ENCODE measurements around the gene OAT.
A peak's percentile ranks its signal among the peaks of the same experiment; 100 is the strongest.

OAT gene

GRCh38 chr10:124407456-124407855 is 11.3 kb downstream of the OAT start:
- Histone ChIP-seq H4K8ac (ENCODE audit: low read depth, low read length) (no peak overlapping the region), H3K23ac (ENCODE audit: low read length) (no peak overlapping the region), H3K18ac (ENCODE audit: low read length) (no peak overlapping the region), H3K79me2 (ENCODE audit: control insufficient read depth, insufficient read depth, low read length) (peaks cover 5% of the 10 kb centered on the region), H3K36me3 (ENCODE audit: control insufficient read depth, insufficient read depth, low read length) (peaks cover 6% of the 10 kb centered on the region), H3K4me1 (ENCODE audit: control insufficient read depth, low read depth, low read length) (no peaks in the 10 kb centered on the region), H3K4me2 (ENCODE audit: low read length) (no peak overlapping the region), H3K4ac (ENCODE audit: low read depth, low read length) (no peak overlapping the region), H2AK5ac (ENCODE audit: low read length) (no peak overlapping the region), H2BK5ac (ENCODE audit: low read length) (no peak overlapping the region), H3K79me1 (ENCODE audit: low read length) (peaks cover 2% of the 10 kb centered on the region), H3K4me3 (ENCODE audit: low read length) (no peak overlapping the region), H3K9ac (ENCODE audit: low read length) (no peak overlapping the region), H4K5ac (ENCODE audit: low read length) (no peak overlapping the region), H3K56ac (ENCODE audit: low read length) (no peak overlapping the region), H2BK120ac (ENCODE audit: low read depth, low read length) (no peak overlapping the region), H3K27ac (ENCODE audit: low read depth, low read length) (no peak overlapping the region), H3K27me3 (ENCODE audit: insufficient read depth, low read length, poor library complexity) (no peaks in the 10 kb centered on the region), H2BK15ac (replicated peaks; ENCODE audit: low read depth) (no peak overlapping the region)
- no peak for DNase-seq
- WGBS (ENCODE audit: extremely low coverage, insufficient coverage, low lambda C conversion rate): no CpG with 5 or more reads among the region's 2 CpGs

GRCh38 chr10:124403548-124403947 is 15.2 kb downstream of the OAT start:
- Histone ChIP-seq H3K56ac (ENCODE audit: low read length) (no peak overlapping the region), H3K23ac (ENCODE audit: low read length) (no peak overlapping the region), H3K4ac (ENCODE audit: low read depth, low read length) (no peak overlapping the region), H3K79me1 (ENCODE audit: low read length) (no peaks in the 10 kb centered on the region), H2BK5ac (ENCODE audit: low read length) (no peak overlapping the region), H2BK120ac (ENCODE audit: low read depth, low read length) (no peak overlapping the region), H3K4me1 (ENCODE audit: control insufficient read depth, low read depth, low read length) (no peaks in the 10 kb centered on the region), H2BK15ac (replicated peaks; ENCODE audit: low read depth) (no peak overlapping the region), H3K36me3 (ENCODE audit: control insufficient read depth, insufficient read depth, low read length) (peaks cover 10% of the 10 kb centered on the region), H4K5ac (ENCODE audit: low read length) (no peak overlapping the region), H2AK5ac (ENCODE audit: low read length) (no peak overlapping the region), H3K4me3 (ENCODE audit: low read length) (no peak overlapping the region), H3K18ac (ENCODE audit: low read length) (no peak overlapping the region), H3K9ac (ENCODE audit: low read length) (no peak overlapping the region), H3K27ac (ENCODE audit: low read depth, low read length) (no peak overlapping the region), H4K8ac (ENCODE audit: low read depth, low read length) (peak overlapping the region; percentile 89), H3K4me2 (ENCODE audit: low read length) (no peak overlapping the region), H3K79me2 (ENCODE audit: control insufficient read depth, insufficient read depth, low read length) (no peaks in the 10 kb centered on the region), H3K27me3 (ENCODE audit: insufficient read depth, low read length, poor library complexity) (no peaks in the 10 kb centered on the region)
- WGBS (ENCODE audit: extremely low coverage, insufficient coverage, low lambda C conversion rate): no CpG with 5 or more reads among the region's 8 CpGs
- DNase-seq: peak; percentile 98

- Histone ChIP-seq H3K79me1 (ENCODE audit: low read length) (no peaks in the 10 kb centered on the region), H2BK15ac (replicated peaks; ENCODE audit: low read depth) (no peak overlapping the region), H3K27me3 (ENCODE audit: insufficient read depth, low read length, poor library complexity) (no peaks in the 10 kb centered on the region), H3K4me1 (ENCODE audit: control insufficient read depth, low read depth, low read length) (no peaks in the 10 kb centered on the region), H4K5ac (ENCODE audit: low read length) (no peak overlapping the region), H2AK5ac (ENCODE audit: low read length) (no peak overlapping the region), H3K36me3 (ENCODE audit: control insufficient read depth, insufficient read depth, low read length) (peaks cover 11% of the 10 kb centered on the region), H3K4ac (ENCODE audit: low read depth, low read length) (no peak overlapping the region), H3K79me2 (ENCODE audit: control insufficient read depth, insufficient read depth, low read length) (no peaks in the 10 kb centered on the region), H2BK5ac (ENCODE audit: low read length) (no peak overlapping the region), H4K8ac (ENCODE audit: low read depth, low read length) (no peak overlapping the region), H3K4me3 (ENCODE audit: low read length) (no peak overlapping the region), H3K27ac (ENCODE audit: low read depth, low read length) (no peak overlapping the region), H3K18ac (ENCODE audit: low read length) (no peak overlapping the region), H3K56ac (ENCODE audit: low read length) (no peak overlapping the region), H3K4me2 (ENCODE audit: low read length) (no peak overlapping the region), H2BK120ac (ENCODE audit: low read depth, low read length) (no peak overlapping the region), H3K9ac (ENCODE audit: low read length) (no peak overlapping the region), H3K23ac (ENCODE audit: low read length) (no peak overlapping the region)
- WGBS (ENCODE audit: extremely low coverage, insufficient coverage, low lambda C conversion rate): no CpG with 5 or more reads among the region's 2 CpGs
- no peak for DNase-seq
Measured at GRCh38 chr10:124402273-124402672, 16.4 kb downstream of the OAT start.

- H3K18ac ChIP-seq (ENCODE audit: low read length): no peak overlapping the region
- no peak overlapping the region for H3K4me2 ChIP-seq (ENCODE audit: low read length)
Measured at GRCh38 chr10:124401633-124402032, 17.1 kb downstream of the OAT start.

GRCh38 chr10:124394583-124394982 is 24.1 kb downstream of the OAT start:
- Histone ChIP-seq H3K4me3 (ENCODE audit: low read length) (no peak overlapping the region), H2BK5ac (ENCODE audit: low read length) (no peak overlapping the region), H3K56ac (ENCODE audit: low read length) (no peak overlapping the region), H3K79me1 (ENCODE audit: low read length) (no peaks in the 10 kb centered on the region), H3K79me2 (ENCODE audit: control insufficient read depth, insufficient read depth, low read length) (no peaks in the 10 kb centered on the region), H2BK120ac (ENCODE audit: low read depth, low read length) (no peak overlapping the region), H2BK15ac (replicated peaks; ENCODE audit: low read depth) (no peak overlapping the region), H3K27me3 (ENCODE audit: insufficient read depth, low read length, poor library complexity) (no peaks in the 10 kb centered on the region), H3K4me2 (ENCODE audit: low read length) (no peak overlapping the region), H4K5ac (ENCODE audit: low read length) (no peak overlapping the region), H3K36me3 (ENCODE audit: control insufficient read depth, insufficient read depth, low read length) (peaks cover 4% of the 10 kb centered on the region), H3K23ac (ENCODE audit: low read length) (no peak overlapping the region), H4K8ac (ENCODE audit: low read depth, low read length) (no peak overlapping the region), H3K9ac (ENCODE audit: low read length) (no peak overlapping the region), H3K4ac (ENCODE audit: low read depth, low read length) (no peak overlapping the region), H3K18ac (ENCODE audit: low read length) (no peak overlapping the region), H3K27ac (ENCODE audit: low read depth, low read length) (no peak overlapping the region), H2AK5ac (ENCODE audit: low read length) (no peak overlapping the region), H3K4me1 (ENCODE audit: control insufficient read depth, low read depth, low read length) (peaks cover 6% of the 10 kb centered on the region)
- DNase-seq: peak; percentile 42
- WGBS (ENCODE audit: extremely low coverage, insufficient coverage, low lambda C conversion rate): no CpG with 5 or more reads among the region's 1 CpG

More at GRCh38 chr10:124401633-124402032, 17.1 kb downstream of the OAT start:
- no peak overlapping the region for H3K4me3 ChIP-seq (ENCODE audit: low read length)
- no peak overlapping the region for H3K27ac ChIP-seq (ENCODE audit: low read depth, low read length)
- no peak overlapping the region for H3K23ac ChIP-seq (ENCODE audit: low read length)
- no peak overlapping the region for H3K56ac ChIP-seq (ENCODE audit: low read length)
- H3K27me3 ChIP-seq (ENCODE audit: insufficient read depth, low read length, poor library complexity): no peaks in the 10 kb centered on the region
- no peaks in the 10 kb centered on the region for H3K79me1 ChIP-seq (ENCODE audit: low read length)
- no peaks in the 10 kb centered on the region for H3K4me1 ChIP-seq (ENCODE audit: control insufficient read depth, low read depth, low read length)
- H2BK5ac ChIP-seq (ENCODE audit: low read length): no peak overlapping the region
- no peak overlapping the region for H4K5ac ChIP-seq (ENCODE audit: low read length)
- no peak overlapping the region for H4K8ac ChIP-seq (ENCODE audit: low read depth, low read length)
- H3K9ac ChIP-seq (ENCODE audit: low read length): no peak overlapping the region
- no peak overlapping the region for H2BK120ac ChIP-seq (ENCODE audit: low read depth, low read length)
- H3K36me3 ChIP-seq (ENCODE audit: control insufficient read depth, insufficient read depth, low read length): peaks cover 11% of the 10 kb centered on the region
- WGBS (ENCODE audit: extremely low coverage, insufficient coverage, low lambda C conversion rate): no CpG with 5 or more reads among the region's 5 CpGs
- H3K79me2 ChIP-seq (ENCODE audit: control insufficient read depth, insufficient read depth, low read length): no peaks in the 10 kb centered on the region
- H2AK5ac ChIP-seq (ENCODE audit: low read length): no peak overlapping the region
- H2BK15ac ChIP-seq (replicated peaks; ENCODE audit: low read depth): no peak overlapping the region
- DNase-seq: no peak
- H3K4ac ChIP-seq (ENCODE audit: low read depth, low read length): no peak overlapping the region

DNA sequence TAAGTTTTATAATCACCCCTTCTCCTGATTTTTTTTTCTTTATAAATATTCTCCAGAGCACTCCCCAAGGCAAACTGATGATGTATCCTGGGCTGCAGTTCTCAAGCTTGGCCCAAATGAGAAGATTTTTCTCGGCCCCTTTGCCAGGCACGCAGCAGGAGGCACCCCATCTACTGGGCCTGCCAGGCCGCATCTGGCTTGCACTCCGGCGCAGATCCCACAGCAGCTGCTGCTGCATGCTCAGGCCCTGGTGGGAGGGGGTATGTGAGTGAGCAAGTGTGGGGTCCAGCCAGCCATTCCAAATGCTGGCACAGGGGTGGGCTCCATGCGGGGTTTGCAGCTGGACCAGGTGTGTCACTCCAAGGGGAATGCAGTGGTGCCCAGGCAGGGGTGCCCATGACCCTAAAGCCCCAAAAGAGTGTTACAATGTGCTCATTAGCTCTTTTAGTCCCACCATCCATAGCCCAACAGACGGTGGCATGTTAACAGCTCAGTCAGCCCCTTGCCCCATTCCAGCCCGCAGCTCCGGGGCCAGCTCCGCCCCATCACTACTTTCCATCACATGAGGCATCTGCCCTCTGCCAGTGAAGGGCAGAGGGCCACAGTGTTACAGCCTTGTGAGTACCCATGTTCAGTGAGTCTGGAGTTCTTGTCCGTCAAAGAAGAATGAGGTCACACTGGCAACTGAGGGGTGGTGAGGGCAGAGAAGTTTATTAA is 25.9 kb downstream of the OAT start:
- Histone ChIP-seq H3K27me3 (ENCODE audit: insufficient read depth, low read length, poor library complexity) (no peaks in the 10 kb centered on the region), H3K36me3 (ENCODE audit: control insufficient read depth, insufficient read depth, low read length) (peaks cover 1% of the 10 kb centered on the region), H2BK120ac (ENCODE audit: low read depth, low read length) (no peak overlapping the region), H3K27ac (ENCODE audit: low read depth, low read length) (no peak overlapping the region), H3K4me3 (ENCODE audit: low read length) (no peak overlapping the region), H3K4me2 (ENCODE audit: low read length) (no peak overlapping the region), H3K79me1 (ENCODE audit: low read length) (no peaks in the 10 kb centered on the region), H3K9ac (ENCODE audit: low read length) (no peak overlapping the region), H3K18ac (ENCODE audit: low read length) (no peak overlapping the region), H3K23ac (ENCODE audit: low read length) (no peak overlapping the region), H4K5ac (ENCODE audit: low read length) (no peak overlapping the region), H4K8ac (ENCODE audit: low read depth, low read length) (no peak overlapping the region), H3K79me2 (ENCODE audit: control insufficient read depth, insufficient read depth, low read length) (no peaks in the 10 kb centered on the region), H3K4ac (ENCODE audit: low read depth, low read length) (no peak overlapping the region), H2BK5ac (ENCODE audit: low read length) (no peak overlapping the region), H3K4me1 (ENCODE audit: control insufficient read depth, low read depth, low read length) (peaks cover 6% of the 10 kb centered on the region), H2AK5ac (ENCODE audit: low read length) (no peak overlapping the region), H3K56ac (ENCODE audit: low read length) (no peak overlapping the region), H2BK15ac (replicated peaks; ENCODE audit: low read depth) (no peak overlapping the region)
- no CpG with 5 or more reads among the region's 11 CpGs for WGBS (ENCODE audit: extremely low coverage, insufficient coverage, low lambda C conversion rate)
- no peak for DNase-seq
